Activated naive CD8-positive, alpha-beta T cell (primary cell): ENCODE data around the gene FLCN.

Experiments
- H3K27ac Mint-ChIP-seq: one replicate; pipeline ENCODE4 v1.8.0; 2021; ENCODE audit warnings: mixed read lengths
- H3K27me3 Mint-ChIP-seq: one replicate; pipeline ENCODE4 v1.8.0; 2021; ENCODE audit warnings: mixed read lengths
- H3K36me3 Mint-ChIP-seq: one replicate; pipeline ENCODE4 v1.8.0; 2021; ENCODE audit warnings: mixed read lengths
- H3K4me1 Mint-ChIP-seq: one replicate; pipeline ENCODE4 v1.8.0; 2021; ENCODE audit warnings: low read depth, mixed read lengths
- H3K4me3 Mint-ChIP-seq: one replicate; pipeline ENCODE4 v1.8.0; 2021; ENCODE audit warnings: mild to moderate bottlenecking, mixed read lengths
- H3K9me3 Mint-ChIP-seq: one replicate; pipeline ENCODE4 v1.8.0; 2021; ENCODE audit warnings: low read depth, mixed read lengths

FLCN gene

DNA sequence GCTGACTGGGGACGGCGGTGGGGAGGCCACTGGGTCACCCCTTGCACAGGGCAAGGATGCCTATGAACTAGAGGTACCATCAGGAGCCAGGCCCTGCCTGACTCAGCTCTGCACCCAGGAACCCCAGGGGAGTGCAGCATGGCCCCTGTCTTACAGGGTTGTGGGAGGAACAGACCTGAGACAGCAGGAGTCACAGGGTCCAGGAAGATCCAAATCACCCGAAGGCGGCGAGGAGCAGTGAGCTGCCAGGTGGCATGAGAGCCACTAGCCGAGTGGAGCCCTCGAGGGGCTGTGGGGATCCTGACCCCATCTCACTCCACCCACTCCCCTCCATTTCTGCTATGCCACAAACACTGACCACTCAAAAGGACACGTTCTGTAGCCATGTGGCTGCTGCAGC, 61.6 kb downstream of the FLCN start:
- peaks cover 52% of the 10 kb centered on the region for H3K4me1 Mint-ChIP-seq
- no peak overlapping the region for H3K4me3 Mint-ChIP-seq
- H3K36me3 Mint-ChIP-seq, result peaks cover 12% of the 10 kb centered on the region
- H3K9me3 Mint-ChIP-seq, result no peaks in the 10 kb centered on the region
- H3K27me3 Mint-ChIP-seq, result no peaks in the 10 kb centered on the region
- H3K27ac Mint-ChIP-seq, result no peak overlapping the region

DNA sequence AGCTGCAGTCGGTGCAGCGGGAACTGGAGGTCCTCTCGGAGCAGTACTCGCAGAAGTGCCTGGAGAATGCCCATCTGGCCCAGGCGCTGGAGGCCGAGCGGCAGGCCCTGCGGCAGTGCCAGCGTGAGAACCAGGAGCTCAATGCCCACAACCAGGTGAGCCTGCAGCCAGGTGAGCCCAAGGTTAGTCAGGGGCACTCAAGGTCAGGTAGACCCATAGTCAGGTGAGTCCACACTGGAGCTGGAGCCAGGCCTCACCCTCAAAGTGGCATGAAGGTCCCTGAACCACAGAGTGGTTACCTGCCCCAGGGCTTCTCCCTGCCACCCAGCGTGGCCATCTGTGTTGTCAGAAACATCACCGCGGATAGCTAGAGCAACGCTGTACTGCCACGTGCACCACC, 63.0 kb downstream of the FLCN start:
- peaks cover 40% of the 10 kb centered on the region for H3K4me1 Mint-ChIP-seq
- no peaks in the 10 kb centered on the region for H3K27me3 Mint-ChIP-seq
- no peak overlapping the region for H3K4me3 Mint-ChIP-seq
- H3K9me3 Mint-ChIP-seq, result no peaks in the 10 kb centered on the region
- H3K27ac Mint-ChIP-seq, result peak overlapping the region; percentile 28
- peaks cover 7% of the 10 kb centered on the region for H3K36me3 Mint-ChIP-seq

DNA sequence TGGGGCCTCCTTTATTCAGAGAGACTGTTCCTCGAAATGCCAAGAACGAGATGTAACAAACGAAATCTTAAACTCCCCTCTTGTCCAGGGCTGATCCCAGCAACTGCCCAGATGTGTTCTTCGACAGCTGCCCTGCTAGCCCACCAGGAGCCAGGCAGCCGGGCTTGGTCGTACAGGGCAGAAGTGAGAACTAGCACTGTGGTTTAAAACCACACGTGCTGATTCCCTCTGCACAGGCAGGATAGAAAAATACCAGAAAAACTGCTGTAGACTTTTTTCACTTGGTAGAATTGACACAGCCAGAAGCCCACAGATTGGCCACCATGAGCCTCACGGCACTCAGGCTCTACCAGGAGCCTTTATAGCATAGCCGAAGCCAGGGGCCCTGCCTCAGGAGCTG, 64.0 kb downstream of the FLCN start:
- no peak overlapping the region for H3K4me3 Mint-ChIP-seq
- H3K27ac Mint-ChIP-seq, result no peak overlapping the region
- H3K36me3 Mint-ChIP-seq, result peaks cover 2% of the 10 kb centered on the region
- no peaks in the 10 kb centered on the region for H3K9me3 Mint-ChIP-seq
- H3K27me3 Mint-ChIP-seq, result no peaks in the 10 kb centered on the region
- peaks cover 33% of the 10 kb centered on the region for H3K4me1 Mint-ChIP-seq

DNA sequence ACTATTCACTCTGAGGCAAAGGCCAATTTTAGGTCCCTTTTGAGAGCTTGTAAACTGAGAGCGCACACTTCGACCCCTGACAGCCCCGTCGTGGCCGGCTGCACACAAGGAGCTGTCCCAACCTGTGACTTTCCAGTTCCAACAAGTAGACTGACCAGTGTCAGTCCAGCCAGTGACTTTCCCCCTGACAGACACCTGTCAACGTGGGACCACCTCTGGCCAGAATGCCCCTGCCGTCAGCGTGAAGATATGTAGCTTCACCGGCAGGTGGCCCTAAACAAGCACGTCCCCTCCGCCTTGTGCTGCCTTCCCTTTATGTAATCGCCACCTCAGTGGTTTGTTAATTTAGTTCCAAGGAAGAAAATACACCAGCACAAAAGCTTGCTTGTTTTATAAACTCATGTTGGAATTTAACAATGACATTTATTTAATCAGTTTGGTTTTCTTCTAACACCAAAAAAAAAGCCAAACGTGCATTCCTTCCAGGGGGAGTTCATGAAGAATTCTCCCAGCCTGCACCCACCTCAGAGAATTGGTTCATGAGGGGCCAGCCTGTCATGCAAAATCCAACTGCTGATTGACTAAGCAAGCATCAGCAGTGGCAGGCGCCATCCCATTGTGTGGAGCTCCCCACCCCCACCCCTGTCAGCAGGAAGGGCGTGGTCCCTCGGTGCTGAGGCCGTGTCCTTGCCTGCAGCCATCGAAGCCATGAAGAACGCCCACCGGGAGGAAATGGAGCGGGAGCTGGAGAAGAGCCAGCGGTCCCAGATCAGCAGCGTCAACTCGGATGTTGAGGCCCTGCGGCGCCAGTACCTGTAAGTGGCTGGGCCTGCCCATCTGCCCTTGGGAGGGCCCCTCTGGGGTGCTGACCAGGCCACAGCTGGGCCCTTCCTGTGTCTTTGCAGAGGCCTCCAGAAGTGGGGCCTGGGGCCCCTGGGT, 64.7 kb downstream of the FLCN start:
- peaks cover 27% of the 10 kb centered on the region for H3K4me1 Mint-ChIP-seq
- H3K4me3 Mint-ChIP-seq, result no peak overlapping the region
- H3K9me3 Mint-ChIP-seq, result no peaks in the 10 kb centered on the region
- peak overlapping the region; percentile 50 for H3K27ac Mint-ChIP-seq
- peaks cover 2% of the 10 kb centered on the region for H3K36me3 Mint-ChIP-seq
- H3K27me3 Mint-ChIP-seq, result no peaks in the 10 kb centered on the region

DNA sequence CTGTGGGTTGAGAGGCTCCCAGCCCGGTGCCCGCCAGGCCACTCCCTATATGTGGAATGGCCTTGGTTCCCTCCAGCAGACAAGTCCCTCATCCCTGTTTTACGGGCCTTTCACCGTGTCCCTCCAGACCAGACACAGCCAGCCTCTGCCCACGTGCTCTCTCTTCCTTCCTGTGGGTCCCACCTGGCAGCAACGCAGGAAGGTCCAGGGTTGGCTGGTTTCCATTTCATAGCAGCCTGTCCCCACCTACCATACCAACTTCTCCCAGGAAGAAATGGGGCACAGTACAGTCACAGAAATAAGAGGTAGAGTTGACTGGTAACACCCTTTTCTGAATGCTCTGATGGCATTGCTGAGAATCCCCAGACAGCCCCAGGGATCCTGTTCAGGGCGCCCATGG, 65.8 kb downstream of the FLCN start:
- Mint-ChIP-seq H3K36me3 (peaks cover 3% of the 10 kb centered on the region), H3K4me1 (peaks cover 22% of the 10 kb centered on the region), H3K27ac (no peak overlapping the region), H3K27me3 (no peaks in the 10 kb centered on the region), H3K4me3 (no peak overlapping the region), H3K9me3 (no peaks in the 10 kb centered on the region)

DNA sequence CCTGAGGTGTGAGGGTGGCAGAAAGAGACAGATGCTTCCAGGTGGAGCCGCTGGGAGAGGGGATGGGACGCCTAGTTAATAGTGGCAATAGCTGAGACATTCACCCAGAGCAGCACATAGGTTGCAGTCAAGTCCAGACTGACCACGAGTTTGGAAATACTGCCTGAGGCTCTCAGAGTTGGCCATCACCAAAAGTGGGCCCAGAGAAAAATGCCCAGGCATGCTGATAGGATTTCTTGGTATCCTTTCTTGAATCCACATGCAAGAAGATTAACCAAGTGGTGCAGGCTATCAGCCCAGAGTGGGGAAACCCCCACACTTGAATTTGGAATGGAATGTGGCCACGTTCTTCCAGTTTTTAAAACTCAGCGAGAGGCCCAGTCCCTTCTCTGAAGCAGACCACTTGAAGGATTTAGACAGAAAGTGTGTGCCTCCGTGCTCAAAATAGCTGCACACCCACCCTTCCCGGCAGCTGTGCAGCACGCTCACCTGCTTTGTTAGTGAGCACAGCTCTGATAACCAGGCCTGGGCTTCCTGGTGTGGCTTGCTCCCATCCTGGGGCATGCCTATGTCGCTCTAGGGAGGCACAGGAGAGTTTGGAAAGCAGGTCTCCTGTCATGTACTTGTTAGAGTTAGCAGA, 66.5 kb downstream of the FLCN start:
- H3K27me3 Mint-ChIP-seq, result no peaks in the 10 kb centered on the region
- H3K36me3 Mint-ChIP-seq, result peaks cover 3% of the 10 kb centered on the region
- no peak overlapping the region for H3K27ac Mint-ChIP-seq
- no peak overlapping the region for H3K4me3 Mint-ChIP-seq
- H3K4me1 Mint-ChIP-seq, result peaks cover 15% of the 10 kb centered on the region
- H3K9me3 Mint-ChIP-seq, result no peaks in the 10 kb centered on the region

DNA sequence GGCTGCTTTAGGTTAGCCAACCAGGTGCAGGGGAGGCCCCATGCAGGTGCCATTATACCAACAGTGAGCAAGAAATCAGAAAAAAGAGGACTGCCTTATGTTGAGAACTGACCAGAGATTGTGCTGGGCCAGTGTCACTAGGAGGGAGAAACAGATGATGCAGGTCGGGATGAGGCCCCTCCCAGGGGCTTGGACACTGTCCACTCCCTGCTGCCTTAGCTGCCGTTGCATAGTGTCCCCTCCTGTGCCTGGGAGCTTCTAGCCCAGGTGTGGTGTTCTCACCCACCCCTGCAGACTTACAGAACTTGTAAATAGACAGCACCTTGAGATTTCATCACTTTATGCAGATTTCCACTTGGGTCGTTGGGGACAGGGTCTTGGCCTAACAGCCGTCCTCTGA, 67.6 kb downstream of the FLCN start:
- peaks cover 12% of the 10 kb centered on the region for H3K4me1 Mint-ChIP-seq
- H3K9me3 Mint-ChIP-seq, result no peaks in the 10 kb centered on the region
- H3K4me3 Mint-ChIP-seq, result no peak overlapping the region
- H3K27ac Mint-ChIP-seq, result no peak overlapping the region
- H3K27me3 Mint-ChIP-seq, result no peaks in the 10 kb centered on the region
- peaks cover 10% of the 10 kb centered on the region for H3K36me3 Mint-ChIP-seq

DNA sequence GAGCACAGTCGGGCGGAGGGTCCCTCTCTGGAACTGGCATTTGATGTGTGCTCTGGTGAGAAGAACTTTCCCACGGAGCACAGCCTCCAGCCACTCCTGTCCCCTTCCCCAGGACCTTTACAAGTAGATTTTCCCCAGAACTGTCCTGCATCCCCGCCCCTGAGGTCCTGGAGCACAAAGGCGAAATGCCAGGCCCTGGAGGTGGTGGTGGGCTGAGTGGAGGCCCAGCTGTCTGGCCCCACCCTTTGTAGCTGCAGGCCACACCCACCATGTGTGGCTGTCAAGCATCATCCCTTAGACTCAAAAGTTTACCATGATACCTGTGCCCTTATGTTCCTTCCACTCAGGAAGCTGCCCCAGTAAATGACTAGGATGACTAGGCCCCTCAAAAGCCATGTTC, 68.6 kb downstream of the FLCN start:
- Mint-ChIP-seq H3K4me1 (peaks cover 12% of the 10 kb centered on the region), H3K27me3 (no peaks in the 10 kb centered on the region), H3K36me3 (peaks cover 10% of the 10 kb centered on the region), H3K4me3 (no peak overlapping the region), H3K27ac (no peak overlapping the region), H3K9me3 (no peaks in the 10 kb centered on the region)

DNA sequence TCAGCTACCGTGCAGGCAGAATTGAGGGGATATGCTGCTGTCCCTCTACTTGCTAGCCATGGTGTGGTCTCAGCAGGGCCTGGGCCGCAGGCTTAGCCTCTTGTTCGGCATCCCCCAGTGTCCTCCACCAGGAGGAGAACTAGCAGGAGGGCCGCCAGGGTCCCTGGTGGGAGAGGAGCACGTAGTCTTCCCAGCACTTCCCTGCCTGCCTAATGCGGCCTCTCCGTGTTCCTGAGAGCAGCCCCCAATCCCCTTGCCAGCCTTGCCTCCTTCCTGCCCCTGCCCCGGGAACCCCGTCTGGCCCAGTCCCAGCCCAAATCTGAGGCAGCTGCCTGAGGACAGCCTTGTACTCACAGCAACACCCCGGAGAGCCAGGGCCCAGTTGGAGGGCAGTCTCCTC, 69.0 kb downstream of the FLCN start:
- Mint-ChIP-seq H3K36me3 (peaks cover 10% of the 10 kb centered on the region), H3K27ac (no peak overlapping the region), H3K9me3 (no peaks in the 10 kb centered on the region), H3K4me1 (peaks cover 12% of the 10 kb centered on the region), H3K27me3 (no peaks in the 10 kb centered on the region), H3K4me3 (no peak overlapping the region)

DNA sequence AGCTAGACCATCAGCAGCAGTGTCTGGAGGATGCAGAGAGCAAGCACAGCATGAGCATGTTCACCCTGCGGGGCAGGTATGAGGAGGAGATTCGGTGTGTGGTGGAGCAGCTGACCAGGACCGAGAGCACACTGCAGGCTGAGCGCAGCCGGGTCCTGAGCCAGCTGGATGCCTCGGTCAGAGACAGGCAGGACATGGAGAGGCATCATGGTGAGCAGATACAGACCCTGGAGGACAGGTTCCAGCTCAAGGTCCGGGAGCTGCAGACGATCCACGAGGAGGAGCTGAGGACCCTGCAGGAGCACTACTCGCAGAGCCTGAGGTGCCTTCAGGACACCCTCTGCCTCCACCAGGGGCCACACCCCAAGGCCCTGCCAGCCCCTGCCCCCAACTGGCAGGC, 69.6 kb downstream of the FLCN start:
- peaks cover 10% of the 10 kb centered on the region for H3K36me3 Mint-ChIP-seq
- no peak overlapping the region for H3K27ac Mint-ChIP-seq
- no peaks in the 10 kb centered on the region for H3K9me3 Mint-ChIP-seq
- H3K4me1 Mint-ChIP-seq, result peaks cover 10% of the 10 kb centered on the region
- no peaks in the 10 kb centered on the region for H3K27me3 Mint-ChIP-seq
- no peak overlapping the region for H3K4me3 Mint-ChIP-seq

DNA sequence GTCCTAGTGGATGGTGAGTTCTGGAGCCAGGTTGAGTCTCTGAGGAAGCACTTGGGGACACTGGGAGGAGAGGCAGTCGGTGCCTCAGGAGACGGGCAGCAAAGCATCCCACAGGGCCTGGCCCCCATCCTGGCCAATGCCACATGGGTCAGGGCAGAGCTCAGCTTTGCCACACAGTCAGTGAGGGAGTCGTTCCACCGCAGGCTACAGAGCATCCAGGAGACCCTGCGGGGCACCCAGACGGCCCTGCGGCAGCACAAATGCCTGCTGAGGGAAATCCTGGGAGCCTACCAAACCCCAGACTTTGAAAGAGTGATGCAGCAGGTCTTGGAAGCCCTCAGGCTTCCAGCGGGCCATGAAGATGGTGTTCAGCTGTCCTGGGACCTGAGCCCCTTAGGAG, 70.5 kb downstream of the FLCN start:
- Mint-ChIP-seq H3K27ac (no peak overlapping the region), H3K9me3 (no peaks in the 10 kb centered on the region), H3K36me3 (peaks cover 10% of the 10 kb centered on the region)

DNA sequence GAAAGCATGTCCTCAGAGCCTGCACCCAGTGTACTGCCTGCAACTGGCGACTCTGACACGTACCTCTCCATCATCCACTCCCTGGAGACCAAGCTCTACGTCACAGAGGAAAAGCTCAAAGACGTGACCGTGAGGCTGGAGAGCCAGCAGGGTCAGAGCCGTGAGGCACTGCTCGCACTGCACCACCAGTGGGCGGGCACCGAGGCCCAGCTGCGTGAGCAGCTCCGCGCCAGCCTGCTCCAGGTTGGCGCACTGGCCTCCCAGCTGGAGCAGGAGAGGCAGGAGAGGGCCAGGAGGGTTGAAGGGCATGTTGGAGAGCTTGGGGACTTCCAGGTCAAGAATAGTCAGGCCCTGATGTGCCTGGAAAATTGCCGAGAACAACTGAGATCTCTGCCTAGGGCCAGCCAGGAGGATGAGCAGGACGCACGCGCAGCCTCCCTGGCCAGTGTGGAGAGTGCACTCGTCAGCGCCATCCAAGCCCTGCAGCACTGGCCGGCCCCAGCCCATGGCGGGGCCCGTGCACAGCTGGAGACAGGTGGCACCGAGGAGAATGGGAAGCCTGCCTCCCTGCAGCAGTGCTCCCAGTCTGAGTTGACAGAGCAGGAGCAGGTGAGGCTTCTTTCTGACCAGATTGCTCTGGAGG, 71.2 kb downstream of the FLCN start:
- Mint-ChIP-seq H3K4me1 (peaks cover 2% of the 10 kb centered on the region), H3K9me3 (no peaks in the 10 kb centered on the region), H3K27me3 (no peaks in the 10 kb centered on the region), H3K36me3 (peaks cover 10% of the 10 kb centered on the region), H3K4me3 (no peak overlapping the region), H3K27ac (no peak overlapping the region)

More for the DNA sequence above, 70.5 kb downstream of the FLCN start:
- H3K4me3 Mint-ChIP-seq, result no peak overlapping the region
- H3K4me1 Mint-ChIP-seq, result peaks cover 6% of the 10 kb centered on the region
- no peaks in the 10 kb centered on the region for H3K27me3 Mint-ChIP-seq

DNA sequence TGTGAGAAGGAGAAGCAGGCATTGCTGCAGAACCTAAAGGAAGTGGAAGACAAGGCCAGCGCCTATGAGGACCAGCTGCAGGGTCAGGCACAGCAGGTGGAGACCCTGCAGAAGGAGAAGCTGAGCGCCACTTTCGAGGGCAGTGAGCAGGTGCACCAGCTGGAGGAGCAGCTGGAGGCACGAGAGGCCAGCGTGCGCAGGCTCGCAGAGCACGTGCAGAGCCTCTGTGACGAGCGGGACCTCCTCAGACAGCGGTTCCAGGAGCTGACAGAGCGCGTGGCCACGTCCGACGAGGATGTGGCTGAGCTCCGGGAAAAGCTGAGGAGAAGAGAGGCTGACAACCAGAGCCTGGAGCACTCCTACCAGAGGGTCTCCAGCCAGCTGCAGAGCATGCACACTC, 72.3 kb downstream of the FLCN start:
- no peaks in the 10 kb centered on the region for H3K27me3 Mint-ChIP-seq
- H3K4me1 Mint-ChIP-seq, result peaks cover 2% of the 10 kb centered on the region
- H3K27ac Mint-ChIP-seq, result no peak overlapping the region
- peaks cover 10% of the 10 kb centered on the region for H3K36me3 Mint-ChIP-seq
- H3K9me3 Mint-ChIP-seq, result no peaks in the 10 kb centered on the region
- H3K4me3 Mint-ChIP-seq, result no peak overlapping the region

DNA sequence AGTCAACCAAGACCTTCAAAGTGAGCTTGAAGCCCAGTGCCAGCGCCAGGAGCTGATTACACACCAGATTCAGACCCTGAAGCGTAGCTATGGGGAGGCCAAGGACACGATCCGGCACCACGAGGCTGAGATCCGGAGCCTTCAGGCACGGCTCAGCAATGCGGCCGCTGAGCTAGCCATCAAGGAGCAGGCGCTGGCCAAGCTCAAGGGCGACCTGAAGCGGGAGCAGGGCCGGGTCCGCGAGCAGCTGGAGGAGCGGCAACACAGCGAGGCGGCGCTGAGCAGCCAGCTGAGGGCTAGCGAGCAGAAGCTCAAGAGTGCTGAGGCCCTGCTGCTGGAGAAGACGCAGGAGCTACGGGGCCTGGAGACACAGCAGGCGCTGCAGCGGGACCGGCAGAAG, 72.8 kb downstream of the FLCN start:
- Mint-ChIP-seq H3K27me3 (no peaks in the 10 kb centered on the region), H3K4me1 (peaks cover 2% of the 10 kb centered on the region), H3K9me3 (no peaks in the 10 kb centered on the region), H3K36me3 (peaks cover 10% of the 10 kb centered on the region), H3K4me3 (no peak overlapping the region), H3K27ac (no peak overlapping the region)
